ENCODE measurements around the gene ADCY2. TPM values are rescaled to one million over a fixed set of nuclear protein-coding genes. Genes with fewer than 3 reads are reported as not detected.

ADCY2 gene
- total RNA-seq, 1 experiment from 2014 or later, result 0.34 TPM

DNA sequence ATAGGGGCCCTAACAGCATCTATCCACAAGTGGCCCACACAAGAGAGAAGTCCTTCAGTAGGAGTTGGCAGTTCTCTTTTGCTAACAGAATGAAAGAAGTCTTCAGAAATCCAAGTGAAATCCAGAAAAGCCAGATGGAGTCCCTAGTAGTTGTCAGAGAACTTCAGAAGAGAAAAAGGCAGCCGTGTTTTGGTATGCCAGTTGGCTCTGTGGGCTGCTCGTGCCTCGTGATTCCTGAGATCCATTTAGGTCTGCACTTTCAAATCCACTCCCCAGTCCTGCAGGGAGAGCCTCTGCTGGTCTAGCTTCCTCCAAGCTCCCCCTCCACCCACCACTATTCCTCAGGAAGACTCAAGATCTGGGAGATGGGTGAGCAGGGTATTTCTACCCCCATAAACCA lies 386.0 kb downstream of the ADCY2 start:
- ChIA-PET CTCF (no interaction called here), POLR2A (ENCODE audit: low non-redundant PET) (no interaction called here)
- no TSS peak for BruUV-seq (replicated peaks)
- DNase-seq (ENCODE audit: low spot score), result no peak
- Histone ChIP-seq H3K4me3 (ENCODE audit: low read depth, low read length, poor library complexity, severe bottlenecking) (no peak overlapping the region), H3K27me3 (replicated peaks; ENCODE audit: insufficient read depth, low read depth, low read length, poor library complexity) (peaks cover 3% of the 10 kb centered on the region), H3K36me3 (ENCODE audit: insufficient read depth, low read length, poor library complexity, severe bottlenecking) (no peaks in the 10 kb centered on the region), H3K4me1 (ENCODE audit: insufficient read depth, low read length, poor library complexity, severe bottlenecking) (no peaks in the 10 kb centered on the region), H3K27ac (ENCODE audit: low read depth, low read length, poor library complexity, severe bottlenecking) (no peak overlapping the region), H3K9me3 (ENCODE audit: low read depth, low read length, poor library complexity, severe bottlenecking) (no peaks in the 10 kb centered on the region)
- intact Hi-C loops (cut with micrococcal nuclease; ENCODE audit: unreplicated experiment), result no loop called here
- TF ChIP-seq, protein P1, sequence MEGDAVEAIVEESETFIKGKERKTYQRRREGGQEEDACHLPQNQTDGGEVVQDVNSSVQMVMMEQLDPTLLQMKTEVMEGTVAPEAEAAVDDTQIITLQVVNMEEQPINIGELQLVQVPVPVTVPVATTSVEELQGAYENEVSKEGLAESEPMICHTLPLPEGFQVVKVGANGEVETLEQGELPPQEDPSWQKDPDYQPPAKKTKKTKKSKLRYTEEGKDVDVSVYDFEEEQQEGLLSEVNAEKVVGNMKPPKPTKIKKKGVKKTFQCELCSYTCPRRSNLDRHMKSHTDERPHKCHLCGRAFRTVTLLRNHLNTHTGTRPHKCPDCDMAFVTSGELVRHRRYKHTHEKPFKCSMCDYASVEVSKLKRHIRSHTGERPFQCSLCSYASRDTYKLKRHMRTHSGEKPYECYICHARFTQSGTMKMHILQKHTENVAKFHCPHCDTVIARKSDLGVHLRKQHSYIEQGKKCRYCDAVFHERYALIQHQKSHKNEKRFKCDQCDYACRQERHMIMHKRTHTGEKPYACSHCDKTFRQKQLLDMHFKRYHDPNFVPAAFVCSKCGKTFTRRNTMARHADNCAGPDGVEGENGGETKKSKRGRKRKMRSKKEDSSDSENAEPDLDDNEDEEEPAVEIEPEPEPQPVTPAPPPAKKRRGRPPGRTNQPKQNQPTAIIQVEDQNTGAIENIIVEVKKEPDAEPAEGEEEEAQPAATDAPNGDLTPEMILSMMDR (conservative IDR thresholded peaks at IDR 0.05; ENCODE audit: low read depth, low read length), result no peak
- no peak for TF ChIP-seq EZH2 (IDR thresholded peaks at IDR 0.05; ENCODE audit: borderline replicate concordance, low read depth, low read length, poor library complexity, severe bottlenecking)

DNA sequence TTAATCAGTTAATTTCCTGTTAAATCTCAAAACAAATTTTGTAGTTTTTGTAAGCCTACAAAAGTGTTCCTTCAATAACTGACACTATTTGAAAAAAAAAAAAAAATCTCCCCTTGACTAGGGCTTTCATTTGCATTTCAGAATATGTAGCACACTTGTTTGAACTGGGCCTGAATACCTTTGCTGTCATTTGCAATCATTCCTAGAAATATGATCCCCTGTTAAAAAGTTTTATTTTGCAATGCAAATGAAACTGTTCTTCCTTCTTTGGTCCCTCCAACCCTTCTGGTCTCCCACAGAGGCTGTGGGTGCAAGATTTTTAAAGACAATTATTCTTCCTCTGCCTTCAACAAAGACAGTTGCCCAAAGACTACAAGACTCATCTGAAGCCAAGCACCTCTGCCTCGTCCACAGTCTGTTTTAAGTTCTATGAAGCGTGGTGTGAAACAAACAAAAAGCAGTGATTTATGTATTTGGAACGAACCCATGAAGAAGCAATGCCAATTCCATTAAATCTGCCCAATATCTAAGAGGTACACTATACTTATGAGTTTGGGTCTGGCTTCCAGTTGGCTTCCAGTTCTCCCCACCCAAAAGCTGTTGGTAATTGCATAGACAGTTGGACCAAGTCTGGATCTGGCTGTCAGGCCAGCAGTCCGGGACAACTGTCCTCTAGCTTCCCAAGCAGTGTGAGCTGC lies 388.9 kb downstream of the ADCY2 start:
- no TSS peak for BruUV-seq (replicated peaks)
- Histone ChIP-seq H3K9me3 (ENCODE audit: low read depth, low read length, poor library complexity, severe bottlenecking) (no peaks in the 10 kb centered on the region), H3K4me3 (ENCODE audit: low read depth, low read length, poor library complexity, severe bottlenecking) (no peak overlapping the region), H3K4me1 (ENCODE audit: insufficient read depth, low read length, poor library complexity, severe bottlenecking) (no peaks in the 10 kb centered on the region), H3K27ac (ENCODE audit: low read depth, low read length, poor library complexity, severe bottlenecking) (no peak overlapping the region), H3K27me3 (replicated peaks; ENCODE audit: insufficient read depth, low read depth, low read length, poor library complexity) (peaks cover 3% of the 10 kb centered on the region), H3K36me3 (ENCODE audit: insufficient read depth, low read length, poor library complexity, severe bottlenecking) (no peaks in the 10 kb centered on the region)
- ChIA-PET CTCF (no interaction called here), POLR2A (ENCODE audit: low non-redundant PET) (no interaction called here)
- TF ChIP-seq, protein P1 (conservative IDR thresholded peaks at IDR 0.05; ENCODE audit: low read depth, low read length), result no peak
- TF ChIP-seq EZH2 (IDR thresholded peaks at IDR 0.05; ENCODE audit: borderline replicate concordance, low read depth, low read length, poor library complexity, severe bottlenecking), result no peak
- no peak for DNase-seq (ENCODE audit: low spot score)
- intact Hi-C loops (cut with micrococcal nuclease; ENCODE audit: unreplicated experiment), result no loop called here

DNA sequence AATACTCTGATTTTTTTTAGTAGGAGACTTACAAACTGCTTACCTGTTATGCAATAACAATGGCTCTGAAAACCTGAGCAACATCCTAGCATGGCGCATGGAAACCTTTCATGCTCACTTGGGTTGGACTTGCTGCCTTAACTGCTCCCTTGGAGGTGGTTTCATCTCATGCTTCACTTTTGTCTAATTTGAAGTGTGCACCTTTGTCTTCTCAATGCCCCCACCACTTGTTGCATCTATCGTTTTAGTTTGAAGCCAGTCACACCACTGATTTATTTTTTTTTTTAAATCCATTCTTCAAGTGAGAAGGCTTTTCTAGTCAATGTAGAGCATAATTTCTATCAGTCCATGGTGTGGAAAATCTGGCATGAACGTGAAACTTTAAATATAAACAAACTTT lies 391.8 kb downstream of the ADCY2 start:
- no peak for DNase-seq (ENCODE audit: low spot score)
- intact Hi-C loops (cut with micrococcal nuclease; ENCODE audit: unreplicated experiment), result no loop called here
- CTCF ChIA-PET, result no interaction called here
- Histone ChIP-seq H3K27ac (ENCODE audit: low read depth, low read length, poor library complexity, severe bottlenecking) (no peak overlapping the region), H3K27me3 (replicated peaks; ENCODE audit: insufficient read depth, low read depth, low read length, poor library complexity) (no peaks in the 10 kb centered on the region), H3K4me1 (ENCODE audit: insufficient read depth, low read length, poor library complexity, severe bottlenecking) (no peaks in the 10 kb centered on the region), H3K4me3 (ENCODE audit: low read depth, low read length, poor library complexity, severe bottlenecking) (no peak overlapping the region), H3K9me3 (ENCODE audit: low read depth, low read length, poor library complexity, severe bottlenecking) (no peaks in the 10 kb centered on the region), H3K36me3 (ENCODE audit: insufficient read depth, low read length, poor library complexity, severe bottlenecking) (no peaks in the 10 kb centered on the region)
- POLR2A ChIA-PET (ENCODE audit: low non-redundant PET), result no interaction called here
- no TSS peak for BruUV-seq (replicated peaks)
- TF ChIP-seq, protein P1 (conservative IDR thresholded peaks at IDR 0.05; ENCODE audit: low read depth, low read length), result no peak
- TF ChIP-seq EZH2 (IDR thresholded peaks at IDR 0.05; ENCODE audit: borderline replicate concordance, low read depth, low read length, poor library complexity, severe bottlenecking), result no peak
